Activated B cell treated with CpG ODN at 0.5 μM for 24 hours (primary cell): ENCODE data around the gene IRGC. TPM values are rescaled to one million over a fixed set of nuclear protein-coding genes. Genes with fewer than 3 reads are reported as not detected.
A peak's percentile ranks its signal among the peaks of the same experiment; 100 is the strongest.

Source experiments
- ATAC-seq: fragments of 200-7000 bp; cut with Tn5 transposase; one replicate; pipeline ENCODE4 v1.10.0; 2021; ENCODE audit warnings: low read depth, mild to moderate bottlenecking, moderate library complexity
- CTCF ChIA-PET: fragments of 350-600 bp; sonication (Branson Sonifier 250); formaldehyde crosslinking; loops from one replicate; lab custom pipeline; 2021; ENCODE audit warnings: antibody characterized with exemption; lab: Charles Lee
- POLR2A ChIA-PET: fragments of 350-600 bp; sonication (Branson Sonifier 250); formaldehyde crosslinking; loops from one replicate; lab custom pipeline; 2021; ENCODE audit warnings: antibody characterized with exemption; lab: Charles Lee
- DNase-seq: peaks from one replicate; pipeline ENCODE4 v3.0.0; 2022
- H3K27ac Mint-ChIP-seq: one replicate; pipeline ENCODE4 v1.8.0; 2020; ENCODE audit warnings: mixed read lengths
- H3K27me3 Mint-ChIP-seq: one replicate; pipeline ENCODE4 v1.8.0; 2021; ENCODE audit warnings: mixed read lengths
- H3K36me3 Mint-ChIP-seq: one replicate; pipeline ENCODE4 v1.8.0; 2021; ENCODE audit warnings: low read depth, mixed read lengths
- H3K4me1 Mint-ChIP-seq: one replicate; pipeline ENCODE4 v1.8.0; 2021; ENCODE audit warnings: mixed read lengths
- H3K4me3 Mint-ChIP-seq: one replicate; pipeline ENCODE4 v1.8.0; 2020; ENCODE audit warnings: mild to moderate bottlenecking, mixed read lengths
- H3K9me3 Mint-ChIP-seq: one replicate; pipeline ENCODE4 v1.8.0; 2020; ENCODE audit warnings: mixed read lengths
- CTCF ChIP-seq: fragments of 200-600 bp; IDR thresholded peaks from one replicate; pipeline ENCODE4 v1.8.0; 2022; ENCODE audit warnings: antibody characterized with exemption, mild to moderate bottlenecking
- intact Hi-C: fragments of 100-400 bp; cut with micrococcal nuclease; formaldehyde crosslinking; loops from one replicate; pipeline ENCODE4 v1.15.1; 2024
- total RNA-seq: library from RNA; stranded (reverse); gene quantifications from 2 replicates; pipeline ENCODE4 v1.2.3, GENCODE V29; 2022

IRGC gene
- total RNA-seq, 1 donor from 2014 or later = not detected

GRCh38 chr19:43743059-43743458, 27.2 kb downstream of the IRGC start:
- no peak for ATAC-seq
- intact Hi-C loops = loop anchor here (10.0 kb wide), 1 partner anchor 188 kb away; no protein-coding TSS in a partner anchor
- H3K27me3 Mint-ChIP-seq = no peaks in the 10 kb centered on the region
- ChIA-PET CTCF (interaction anchor here (0.9 to 1.2 kb wide), 2 partner anchors 42 to 69 kb away, joined by 3 to 5 read pairs; no protein-coding TSS in a partner anchor), POLR2A (no interaction called here)
- no peaks in the 10 kb centered on the region for H3K9me3 Mint-ChIP-seq
- H3K4me3 Mint-ChIP-seq = no peak overlapping the region
- no peak for TF ChIP-seq CTCF
- H3K27ac Mint-ChIP-seq = no peak overlapping the region
- peaks cover 90% of the 10 kb centered on the region for H3K36me3 Mint-ChIP-seq
- DNase-seq = no peak
- peaks cover 22% of the 10 kb centered on the region for H3K4me1 Mint-ChIP-seq

- TF ChIP-seq CTCF = no peak
- Mint-ChIP-seq H3K36me3 (peaks cover 83% of the 10 kb centered on the region), H3K4me3 (peak overlapping the region; percentile 50), H3K27me3 (no peaks in the 10 kb centered on the region), H3K4me1 (peaks cover 57% of the 10 kb centered on the region), H3K9me3 (no peaks in the 10 kb centered on the region), H3K27ac (peak overlapping the region; percentile 90)
- POLR2A ChIA-PET = interaction anchor here (0.6 to 24.7 kb wide), 7 partner anchors 12 to 516 kb away, joined by 3 to 661 read pairs (median 6); partner anchors contain the start of gene KCNN4
- CTCF ChIA-PET = interaction anchor here (1.0 to 5.3 kb wide), 4 partner anchors 12 to 62 kb away, joined by 3 to 113 read pairs (median 47); partner anchors contain the start of gene KCNN4
- no peak for DNase-seq
- peak; percentile 50 for ATAC-seq
- intact Hi-C loops = loop anchor here (10.0 kb wide), 1 partner anchor 193 kb away; no protein-coding TSS in a partner anchor
Observed at GRCh38 chr19:43747557-43748204, 31.8 kb downstream of the IRGC start.

- Mint-ChIP-seq H3K9me3 (no peaks in the 10 kb centered on the region), H3K27me3 (no peaks in the 10 kb centered on the region), H3K4me1 (peaks cover 62% of the 10 kb centered on the region), H3K36me3 (peaks cover 82% of the 10 kb centered on the region), H3K27ac (peak overlapping the region; percentile 90), H3K4me3 (peak overlapping the region; percentile 50)
- ATAC-seq = no peak
- POLR2A ChIA-PET = interaction anchor here (0.7 to 24.7 kb wide), 3 partner anchors 11 to 31 kb away, joined by 3 to 661 read pairs (median 355); partner anchors contain the start of gene KCNN4
- TF ChIP-seq CTCF = no peak
- CTCF ChIA-PET = interaction anchor here (1.0 to 5.3 kb wide), 3 partner anchors 11 to 33 kb away, joined by 3 to 113 read pairs (median 50); partner anchors contain the start of gene KCNN4
- no peak for DNase-seq
- intact Hi-C loops = loop anchor here (10.0 kb wide), 1 partner anchor 193 kb away; no protein-coding TSS in a partner anchor
Observed at GRCh38 chr19:43748205-43748594, 32.3 kb downstream of the IRGC start.

- Mint-ChIP-seq H3K9me3 (no peaks in the 10 kb centered on the region), H3K27me3 (no peaks in the 10 kb centered on the region), H3K4me3 (peak overlapping the region; percentile 17), H3K27ac (peak overlapping the region; percentile 90), H3K4me1 (peaks cover 67% of the 10 kb centered on the region), H3K36me3 (peaks cover 79% of the 10 kb centered on the region)
- no peak for DNase-seq
- ChIA-PET CTCF (interaction anchor here (1.0 to 5.3 kb wide), 2 partner anchors 11 to 33 kb away, joined by 3 to 113 read pairs; partner anchors contain the start of gene KCNN4), POLR2A (interaction anchor here (0.7 to 24.7 kb wide), 3 partner anchors 11 to 31 kb away, joined by 3 to 661 read pairs (median 355); partner anchors contain the start of gene KCNN4)
- intact Hi-C loops = loop anchor here (10.0 kb wide), 1 partner anchor 194 kb away; no protein-coding TSS in a partner anchor
- TF ChIP-seq CTCF = no peak
- ATAC-seq = no peak
Observed at GRCh38 chr19:43748685-43749084, 32.8 kb downstream of the IRGC start.

- peak overlapping the region; percentile 90 for H3K27ac Mint-ChIP-seq
- no peak for TF ChIP-seq CTCF
- intact Hi-C loops = loop anchor here (10.0 kb wide), 1 partner anchor 194 kb away; no protein-coding TSS in a partner anchor
Observed at GRCh38 chr19:43749152-43749551, 33.3 kb downstream of the IRGC start.

More at GRCh38 chr19:43749152-43749551, 33.3 kb downstream of the IRGC start:
- Mint-ChIP-seq H3K36me3 (peaks cover 74% of the 10 kb centered on the region), H3K27me3 (no peaks in the 10 kb centered on the region), H3K4me1 (peaks cover 70% of the 10 kb centered on the region), H3K9me3 (no peaks in the 10 kb centered on the region), H3K4me3 (peak overlapping the region; percentile 9)
- ChIA-PET POLR2A (interaction anchor here (11.2 to 24.7 kb wide), 2 partner anchors 17 to 31 kb away, joined by 355 to 661 read pairs; partner anchors contain the start of gene KCNN4), CTCF (interaction anchor here (1.3 kb wide), 1 partner anchor 36 kb away, joined by 5 read pairs; no protein-coding TSS in a partner anchor)
- no peak for DNase-seq
- ATAC-seq = no peak
